ENCODE data around the gene TNFRSF1B.

The TNFRSF1B gene

DNA sequence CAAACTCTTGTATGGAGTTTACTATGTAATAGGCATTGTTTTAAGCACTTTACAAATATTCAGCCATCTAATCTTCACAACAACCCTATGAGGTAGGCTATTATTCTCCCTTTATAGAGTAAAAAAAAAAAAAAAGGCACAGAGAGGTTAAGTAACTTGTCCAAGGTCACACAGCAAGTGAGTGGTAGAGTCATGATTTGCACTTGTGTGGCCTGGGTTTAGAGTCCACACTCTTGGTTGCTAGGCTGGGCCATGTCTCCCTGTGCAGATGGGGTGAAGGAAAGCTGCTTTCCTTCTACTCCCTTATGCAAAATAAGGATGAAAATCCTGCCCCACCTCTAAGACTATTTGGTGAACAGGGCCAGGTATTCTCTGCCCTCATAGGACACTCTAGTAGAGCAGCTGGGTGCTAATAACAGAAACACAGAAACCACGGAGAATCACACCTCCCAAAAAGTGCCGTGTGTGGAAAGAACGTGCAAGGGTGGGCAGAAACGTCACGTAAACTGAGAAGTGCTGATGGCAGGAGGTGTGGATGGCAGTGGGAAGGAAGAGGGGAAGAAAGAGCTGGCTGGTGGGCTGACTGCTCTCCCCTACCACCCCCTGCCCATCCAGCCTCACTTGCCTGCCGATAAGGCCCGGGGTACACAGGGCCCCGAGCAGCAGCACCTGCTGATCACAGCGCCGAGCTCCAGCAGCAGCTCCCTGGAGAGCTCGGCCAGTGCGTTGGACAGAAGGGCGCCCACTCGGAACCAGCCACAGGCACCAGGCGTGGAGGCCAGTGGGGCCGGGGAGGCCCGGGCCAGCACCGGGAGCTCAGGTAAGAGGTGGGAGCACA, 34.8 kb downstream of the TNFRSF1B start:
- DNase-seq (ENCODE audit: low spot score in 2 of 2) (peak in 1 of 2 donors; percentile 74), ATAC-seq (peak; percentile 74)
- H3K36me3 Mint-ChIP-seq: peaks cover 100% of the 10 kb centered on the region
- peak overlapping the region; percentile 67 for H3K4me3 Mint-ChIP-seq
- peak overlapping the region; percentile 95 for H3K27ac Mint-ChIP-seq
- H3K4me1 Mint-ChIP-seq: peaks cover 79% of the 10 kb centered on the region
- H3K9me3 Mint-ChIP-seq: no peaks in the 10 kb centered on the region

DNA sequence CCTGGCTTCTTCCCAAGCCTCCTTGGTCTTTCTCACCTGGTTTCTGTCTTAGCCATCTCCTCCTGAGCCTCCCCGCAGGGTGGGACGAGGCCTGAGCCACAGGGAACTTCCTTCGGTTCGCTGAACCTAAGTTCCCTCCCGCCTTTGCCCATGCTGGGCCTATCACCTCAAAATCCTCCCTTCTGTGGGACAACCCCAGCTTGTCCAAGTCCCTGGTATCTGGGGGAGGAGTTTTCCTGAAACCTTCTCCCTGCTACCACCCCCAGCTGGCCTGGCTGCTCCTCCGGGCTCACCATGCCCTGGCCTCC, 35.4 kb downstream of the TNFRSF1B start:
- Mint-ChIP-seq H3K4me1 (peaks cover 73% of the 10 kb centered on the region), H3K27ac (peak overlapping the region; percentile 95), H3K9me3 (no peaks in the 10 kb centered on the region), H3K36me3 (peaks cover 100% of the 10 kb centered on the region), H3K4me3 (peak overlapping the region; percentile 67)
- ATAC-seq (no peak), DNase-seq (ENCODE audit: low spot score in 2 of 2) (no peak)

GRCh38 chr1:12202577-12202976, 35.8 kb downstream of the TNFRSF1B start:
- peaks cover 69% of the 10 kb centered on the region for H3K4me1 Mint-ChIP-seq
- H3K36me3 Mint-ChIP-seq: peaks cover 100% of the 10 kb centered on the region
- no peaks in the 10 kb centered on the region for H3K9me3 Mint-ChIP-seq
- peak overlapping the region; percentile 67 for H3K4me3 Mint-ChIP-seq
- DNase-seq (ENCODE audit: low spot score in 2 of 2) (no peak), ATAC-seq (no peak)
- peak overlapping the region; percentile 95 for H3K27ac Mint-ChIP-seq

- Mint-ChIP-seq H3K4me1 (peaks cover 71% of the 10 kb centered on the region), H3K27ac (peak overlapping the region; percentile 95), H3K4me3 (peak overlapping the region; percentile 67), H3K9me3 (no peaks in the 10 kb centered on the region), H3K36me3 (peaks cover 100% of the 10 kb centered on the region)
- ATAC-seq: no peak
- DNase-seq (ENCODE audit: low spot score in 2 of 2): no peak
These were observed 36.6 kb downstream of the TNFRSF1B start for GRCh38 chr1:12203216-12204007.

GRCh38 chr1:12204140-12204539, 37.3 kb downstream of the TNFRSF1B start:
- ATAC-seq: peak; percentile 63
- peak; percentile 37 to 70 for DNase-seq (ENCODE audit: low spot score in 2 of 2)
- peak overlapping the region; percentile 67 for H3K4me3 Mint-ChIP-seq
- peaks cover 100% of the 10 kb centered on the region for H3K36me3 Mint-ChIP-seq
- no peaks in the 10 kb centered on the region for H3K9me3 Mint-ChIP-seq
- H3K27ac Mint-ChIP-seq: peak overlapping the region; percentile 95
- peaks cover 73% of the 10 kb centered on the region for H3K4me1 Mint-ChIP-seq

GRCh38 chr1:12204754-12205658, 38.2 kb downstream of the TNFRSF1B start:
- peaks cover 100% of the 10 kb centered on the region for H3K36me3 Mint-ChIP-seq
- H3K4me3 Mint-ChIP-seq: peak overlapping the region; percentile 67
- H3K9me3 Mint-ChIP-seq: no peaks in the 10 kb centered on the region
- DNase-seq (ENCODE audit: low spot score in 2 of 2) (no peak), ATAC-seq (no peak)
- peaks cover 73% of the 10 kb centered on the region for H3K4me1 Mint-ChIP-seq
- peak overlapping the region; percentile 95 for H3K27ac Mint-ChIP-seq

DNA sequence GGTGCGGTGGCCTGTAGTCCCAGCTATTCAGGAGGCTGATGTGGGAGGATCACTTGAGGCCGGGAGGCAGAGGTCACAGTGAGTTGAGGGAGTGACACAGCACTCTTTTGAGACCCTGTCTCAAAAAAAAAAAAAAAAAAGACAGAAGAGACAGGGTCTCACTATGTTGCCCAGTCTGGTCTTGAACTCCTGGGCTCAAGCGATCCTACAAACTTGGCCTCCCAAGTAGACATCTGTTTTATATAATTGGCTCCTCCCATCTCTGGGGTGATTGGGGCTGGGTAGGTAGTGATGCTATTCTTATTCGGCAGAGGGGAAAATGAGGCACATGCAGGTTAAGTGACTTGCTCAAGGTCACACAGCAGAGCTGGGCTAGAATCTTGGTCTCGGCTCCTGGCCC, 39.4 kb downstream of the TNFRSF1B start:
- DNase-seq (ENCODE audit: low spot score in 2 of 2): no peak
- ATAC-seq: no peak
- Mint-ChIP-seq H3K36me3 (peaks cover 100% of the 10 kb centered on the region), H3K27ac (peak overlapping the region; percentile 95), H3K9me3 (no peaks in the 10 kb centered on the region), H3K4me3 (no peak overlapping the region), H3K4me1 (peaks cover 82% of the 10 kb centered on the region)

DNA sequence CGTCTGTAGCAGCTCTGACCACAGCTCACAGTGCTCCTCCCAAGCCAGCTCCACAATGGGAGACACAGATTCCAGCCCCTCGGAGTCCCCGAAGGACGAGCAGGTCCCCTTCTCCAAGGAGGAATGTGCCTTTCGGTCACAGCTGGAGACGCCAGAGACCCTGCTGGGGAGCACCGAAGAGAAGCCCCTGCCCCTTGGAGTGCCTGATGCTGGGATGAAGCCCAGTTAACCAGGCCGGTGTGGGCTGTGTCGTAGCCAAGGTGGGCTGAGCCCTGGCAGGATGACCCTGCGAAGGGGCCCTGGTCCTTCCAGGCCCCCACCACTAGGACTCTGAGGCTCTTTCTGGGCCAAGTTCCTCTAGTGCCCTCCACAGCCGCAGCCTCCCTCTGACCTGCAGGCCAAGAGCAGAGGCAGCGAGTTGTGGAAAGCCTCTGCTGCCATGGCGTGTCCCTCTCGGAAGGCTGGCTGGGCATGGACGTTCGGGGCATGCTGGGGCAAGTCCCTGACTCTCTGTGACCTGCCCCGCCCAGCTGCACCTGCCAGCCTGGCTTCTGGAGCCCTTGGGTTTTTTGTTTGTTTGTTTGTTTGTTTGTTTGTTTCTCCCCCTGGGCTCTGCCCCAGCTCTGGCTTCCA, 40.1 kb downstream of the TNFRSF1B start:
- Mint-ChIP-seq H3K9me3 (no peaks in the 10 kb centered on the region), H3K27ac (peak overlapping the region; percentile 95), H3K36me3 (peaks cover 98% of the 10 kb centered on the region), H3K4me3 (no peak overlapping the region), H3K4me1 (peaks cover 76% of the 10 kb centered on the region)
- ATAC-seq: no peak
- DNase-seq (ENCODE audit: low spot score in 2 of 2): no peak

DNA sequence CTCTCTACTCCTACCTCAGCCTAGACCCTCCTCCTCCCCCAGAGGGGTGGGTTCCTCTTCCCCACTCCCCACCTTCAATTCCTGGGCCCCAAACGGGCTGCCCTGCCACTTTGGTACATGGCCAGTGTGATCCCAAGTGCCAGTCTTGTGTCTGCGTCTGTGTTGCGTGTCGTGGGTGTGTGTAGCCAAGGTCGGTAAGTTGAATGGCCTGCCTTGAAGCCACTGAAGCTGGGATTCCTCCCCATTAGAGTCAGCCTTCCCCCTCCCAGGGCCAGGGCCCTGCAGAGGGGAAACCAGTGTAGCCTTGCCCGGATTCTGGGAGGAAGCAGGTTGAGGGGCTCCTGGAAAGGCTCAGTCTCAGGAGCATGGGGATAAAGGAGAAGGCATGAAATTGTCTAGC, 41.5 kb downstream of the TNFRSF1B start:
- Mint-ChIP-seq H3K36me3 (peaks cover 98% of the 10 kb centered on the region), H3K4me3 (peak overlapping the region; percentile 0)
- ATAC-seq: peak; percentile 2

DNA sequence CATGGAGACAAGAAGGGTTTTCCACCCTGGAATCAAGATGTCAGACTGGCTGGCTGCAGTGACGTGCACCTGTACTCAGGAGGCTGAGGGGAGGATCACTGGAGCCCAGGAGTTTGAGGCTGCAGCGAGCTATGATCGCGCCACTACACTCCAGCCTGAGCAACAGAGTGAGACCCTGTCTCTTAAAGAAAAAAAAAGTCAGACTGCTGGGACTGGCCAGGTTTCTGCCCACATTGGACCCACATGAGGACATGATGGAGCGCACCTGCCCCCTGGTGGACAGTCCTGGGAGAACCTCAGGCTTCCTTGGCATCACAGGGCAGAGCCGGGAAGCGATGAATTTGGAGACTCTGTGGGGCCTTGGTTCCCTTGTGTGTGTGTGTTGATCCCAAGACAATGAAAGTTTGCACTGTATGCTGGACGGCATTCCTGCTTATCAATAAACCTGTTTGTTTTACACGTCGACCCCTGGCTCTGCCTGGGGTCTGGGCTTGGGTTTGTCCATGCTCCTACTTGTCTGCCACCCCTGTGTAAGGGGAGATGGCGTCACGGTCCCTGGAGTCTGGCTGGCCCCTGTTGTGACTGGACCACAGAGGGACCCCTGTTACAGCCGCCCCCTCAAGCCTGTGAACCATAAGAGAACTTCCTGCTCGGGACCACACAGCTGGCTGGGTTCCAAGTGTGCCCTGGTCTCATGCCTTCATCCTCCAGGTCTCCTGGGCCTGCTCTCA, 42.1 kb downstream of the TNFRSF1B start:
- H3K9me3 Mint-ChIP-seq: no peaks in the 10 kb centered on the region
- H3K27ac Mint-ChIP-seq: peak overlapping the region; percentile 95
- peaks cover 96% of the 10 kb centered on the region for H3K36me3 Mint-ChIP-seq
- peaks cover 56% of the 10 kb centered on the region for H3K4me1 Mint-ChIP-seq
- H3K4me3 Mint-ChIP-seq: peak overlapping the region; percentile 0
- peak; percentile 70 for ATAC-seq
- peak; percentile 83 to 93 for DNase-seq (ENCODE audit: low spot score in 2 of 2)

More for the DNA sequence above, 41.5 kb downstream of the TNFRSF1B start:
- Mint-ChIP-seq H3K27ac (peak overlapping the region; percentile 95), H3K4me1 (peaks cover 62% of the 10 kb centered on the region), H3K9me3 (no peaks in the 10 kb centered on the region)
- no peak for DNase-seq (ENCODE audit: low spot score in 2 of 2)

DNA sequence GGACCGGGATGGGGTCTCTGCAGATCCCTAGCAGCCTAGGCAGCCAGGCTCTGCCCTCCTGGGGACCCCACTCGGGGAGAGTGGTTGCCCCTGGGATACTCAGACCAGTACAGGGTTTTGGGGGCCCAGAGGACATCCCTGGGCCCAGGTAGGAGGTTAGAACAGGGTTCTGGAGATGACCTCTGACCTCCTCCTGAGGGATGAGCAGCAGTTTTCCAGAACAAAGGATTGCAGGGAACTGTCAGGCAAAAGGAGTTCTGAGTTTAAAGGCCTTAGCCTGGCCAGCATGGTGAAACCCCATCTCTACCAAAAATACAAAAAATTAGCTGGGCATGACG, 42.7 kb downstream of the TNFRSF1B start:
- DNase-seq (ENCODE audit: low spot score in 2 of 2) (no peak), ATAC-seq (no peak)
- Mint-ChIP-seq H3K36me3 (peaks cover 91% of the 10 kb centered on the region), H3K4me3 (no peak overlapping the region), H3K27ac (peak overlapping the region; percentile 95), H3K9me3 (no peaks in the 10 kb centered on the region), H3K4me1 (peaks cover 50% of the 10 kb centered on the region)

GRCh38 chr1:12215118-12215961, 48.5 kb downstream of the TNFRSF1B start:
- no peak for DNase-seq (ENCODE audit: low spot score in 2 of 2)
- no peaks in the 10 kb centered on the region for H3K9me3 Mint-ChIP-seq

DNA sequence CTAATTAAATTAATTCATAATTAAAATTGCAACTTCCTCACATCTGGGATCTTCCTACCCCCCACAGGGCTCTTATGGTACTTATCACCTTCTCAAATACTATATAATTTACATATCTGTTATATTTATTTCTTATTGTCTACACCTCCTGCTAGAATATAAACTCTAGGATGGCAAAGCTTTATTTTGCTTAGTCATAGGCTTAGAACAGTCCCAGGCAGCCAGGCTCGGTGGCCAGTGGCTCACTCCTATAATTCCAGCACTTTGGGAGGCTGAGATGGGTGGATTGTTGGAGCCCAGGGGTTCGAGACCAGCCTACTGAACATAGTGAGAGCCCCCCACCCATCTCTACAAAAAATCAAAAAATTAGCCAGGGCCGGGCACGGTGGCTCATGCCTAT, 53.0 kb downstream of the TNFRSF1B start:
- Mint-ChIP-seq H3K4me3 (no peak overlapping the region), H3K27ac (no peak overlapping the region), H3K4me1 (no peaks in the 10 kb centered on the region), H3K36me3 (peaks cover 16% of the 10 kb centered on the region), H3K9me3 (no peaks in the 10 kb centered on the region)
- no peak for ATAC-seq
- no peak for DNase-seq (ENCODE audit: low spot score in 2 of 2)

More at GRCh38 chr1:12215118-12215961, 48.5 kb downstream of the TNFRSF1B start:
- ATAC-seq: no peak
- Mint-ChIP-seq H3K27ac (peak overlapping the region; percentile 3), H3K36me3 (peaks cover 50% of the 10 kb centered on the region), H3K4me1 (peaks cover 7% of the 10 kb centered on the region), H3K4me3 (no peak overlapping the region)
